ENCODE results near the gene MYLIP.

DNA sequence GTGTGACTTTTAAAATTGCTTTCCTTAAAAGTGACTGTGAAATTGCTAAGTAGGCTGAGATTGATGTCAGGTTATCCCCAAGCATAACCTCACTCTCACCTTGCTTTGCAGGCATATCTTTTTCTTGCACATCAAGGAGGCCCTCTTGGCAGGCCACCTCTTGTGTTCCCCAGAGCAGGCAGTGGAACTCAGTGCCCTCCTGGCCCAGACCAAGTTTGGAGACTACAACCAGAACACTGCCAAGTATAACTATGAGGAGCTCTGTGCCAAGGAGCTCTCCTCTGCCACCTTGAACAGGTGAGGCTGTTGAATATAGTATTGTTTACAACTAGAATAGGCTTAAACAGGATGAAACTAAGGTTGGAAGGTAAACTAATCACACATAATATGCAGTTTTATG lies 12.6 kb downstream of the MYLIP start:
- TF ChIP-seq POLR2AphosphoS5 (IDR thresholded peaks at IDR 0.05) (no peak), EP300 (IDR thresholded peaks at IDR 0.05; ENCODE audit: low read depth) (no peak)
